ENCODE data around the gene DARS1. TPM values are rescaled to one million over a fixed set of nuclear protein-coding genes. Genes with fewer than 3 reads are reported as not detected.

DARS1 gene
- total RNA-seq, 1 experiment from 2014 or later, result 63.0 TPM

- H2AFZ ChIP-seq, result no peak overlapping the region
- H3K9me3 ChIP-seq (ENCODE audit: insufficient read depth, low read depth), result no peaks in the 10 kb centered on the region
- no TSS peak for BruUV-seq (replicated peaks)
- H3K27ac ChIP-seq, result no peak overlapping the region
- POLR2A ChIA-PET (ENCODE audit: unreplicated experiment), result no interaction called here
- no peak overlapping the region for H3K4me2 ChIP-seq
- no peak for DNase-seq
- intact Hi-C loops (cut with micrococcal nuclease; ENCODE audit: unreplicated experiment), result loop anchor here (10.0 kb wide), 1 partner anchor 71 kb away; the partner anchor contains the start of gene MCM6
- CTCF ChIA-PET, result no interaction called here
- H3K27me3 ChIP-seq (ENCODE audit: insufficient read depth, low read depth), result no peaks in the 10 kb centered on the region
- TF ChIP-seq CTCF (conservative IDR thresholded peaks at IDR 0.05) (no peak), EZH2 (IDR thresholded peaks at IDR 0.05; ENCODE audit: low read depth) (no peak)
- peaks cover 28% of the 10 kb centered on the region for H3K36me3 ChIP-seq (ENCODE audit: low read depth)
- H3K9me2 ChIP-seq (ENCODE audit: insufficient read depth), result no peaks in the 10 kb centered on the region
- peaks cover 38% of the 10 kb centered on the region for H3K4me1 ChIP-seq (replicated peaks; ENCODE audit: insufficient read depth)
- H3K4me3 ChIP-seq, result no peak overlapping the region
- H4K20me1 ChIP-seq (ENCODE audit: insufficient read depth), result no peaks in the 10 kb centered on the region
- peaks cover 31% of the 10 kb centered on the region for H3F3A ChIP-seq (ENCODE audit: insufficient read depth, low read depth)
- peaks cover 57% of the 10 kb centered on the region for H3K79me2 ChIP-seq (ENCODE audit: low read depth)
Measured at GRCh38 chr2:135945526-135945925, 39.9 kb downstream of the DARS1 start.

DNA sequence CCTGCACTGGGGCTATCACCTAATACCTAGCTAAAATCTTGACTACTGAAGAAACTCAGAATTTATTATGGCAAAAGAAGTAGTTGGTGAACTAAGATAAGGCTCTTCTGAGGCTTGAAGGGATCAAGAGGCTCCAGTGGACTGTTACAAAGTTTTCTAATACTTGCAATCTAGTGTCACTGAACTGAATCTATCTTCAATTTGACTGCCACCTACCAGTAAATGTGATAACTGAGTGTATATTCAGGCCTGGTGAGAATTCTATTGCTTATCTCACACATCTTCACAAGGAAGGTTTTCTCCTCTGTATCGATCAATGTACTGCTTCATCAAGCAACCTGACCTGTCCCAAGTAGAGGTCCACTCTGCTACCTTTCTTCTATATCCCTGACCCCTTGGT, 40.8 kb downstream of the DARS1 start:
- Histone ChIP-seq H3K9me3 (ENCODE audit: insufficient read depth, low read depth) (no peaks in the 10 kb centered on the region), H3K4me3 (no peak overlapping the region), H3K4me2 (no peak overlapping the region), H3F3A (ENCODE audit: insufficient read depth, low read depth) (peaks cover 25% of the 10 kb centered on the region), H3K27me3 (ENCODE audit: insufficient read depth, low read depth) (no peaks in the 10 kb centered on the region), H3K79me2 (ENCODE audit: low read depth) (peaks cover 49% of the 10 kb centered on the region), H3K36me3 (ENCODE audit: low read depth) (peaks cover 28% of the 10 kb centered on the region), H2AFZ (no peak overlapping the region), H3K4me1 (replicated peaks; ENCODE audit: insufficient read depth) (peaks cover 29% of the 10 kb centered on the region), H4K20me1 (ENCODE audit: insufficient read depth) (no peaks in the 10 kb centered on the region), H3K27ac (no peak overlapping the region), H3K9me2 (ENCODE audit: insufficient read depth) (no peaks in the 10 kb centered on the region)
- DNase-seq, result no peak
- TF ChIP-seq EZH2 (IDR thresholded peaks at IDR 0.05; ENCODE audit: low read depth) (no peak), CTCF (conservative IDR thresholded peaks at IDR 0.05) (no peak)
- CTCF ChIA-PET, result no interaction called here
- no TSS peak for BruUV-seq (replicated peaks)
- intact Hi-C loops (cut with micrococcal nuclease; ENCODE audit: unreplicated experiment), result loop anchor here (10.0 kb wide), 1 partner anchor 70 kb away; the partner anchor contains the start of gene MCM6
- POLR2A ChIA-PET (ENCODE audit: unreplicated experiment), result no interaction called here

DNA sequence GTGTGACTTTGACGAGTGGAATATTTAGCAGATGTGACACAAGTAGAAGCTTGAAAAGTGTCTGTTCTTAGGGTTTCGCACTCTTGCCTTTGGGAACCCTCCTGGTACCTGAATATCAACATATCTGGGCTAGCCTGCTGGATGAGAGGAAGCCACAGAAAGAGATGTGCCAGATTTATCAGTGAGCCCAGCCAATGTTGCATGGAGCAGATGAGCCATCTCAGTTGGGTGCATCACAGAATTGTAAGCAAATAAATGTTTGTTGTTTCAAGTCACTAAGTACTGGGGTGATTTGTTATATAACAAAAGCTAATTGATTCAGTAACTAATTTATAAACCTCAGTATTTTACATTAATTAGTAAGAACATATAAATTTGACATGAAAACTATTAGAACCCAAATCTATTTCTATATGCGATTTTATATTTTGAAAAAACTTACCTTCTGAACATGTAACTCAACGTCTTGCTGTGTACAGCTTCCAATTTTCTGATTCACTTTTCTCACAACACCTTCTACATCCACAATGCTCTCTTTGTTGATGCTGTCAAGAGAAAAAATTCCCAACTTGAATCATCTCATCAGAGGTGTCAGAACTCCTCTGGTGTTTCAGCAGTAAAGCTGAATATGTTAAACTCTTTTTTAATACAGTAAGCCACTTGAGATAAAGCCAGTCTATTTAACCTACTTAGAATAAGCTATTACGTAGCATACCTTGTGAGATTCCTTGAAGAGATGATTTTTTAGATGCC, 42.3 kb downstream of the DARS1 start:
- Histone ChIP-seq H3K9me2 (ENCODE audit: insufficient read depth) (no peaks in the 10 kb centered on the region), H3K9me3 (ENCODE audit: insufficient read depth, low read depth) (no peaks in the 10 kb centered on the region), H3K4me1 (replicated peaks; ENCODE audit: insufficient read depth) (peaks cover 18% of the 10 kb centered on the region), H3K79me2 (ENCODE audit: low read depth) (peaks cover 48% of the 10 kb centered on the region), H3K4me2 (no peak overlapping the region), H3F3A (ENCODE audit: insufficient read depth, low read depth) (peaks cover 15% of the 10 kb centered on the region), H3K4me3 (no peak overlapping the region), H4K20me1 (ENCODE audit: insufficient read depth) (no peaks in the 10 kb centered on the region), H2AFZ (no peak overlapping the region), H3K36me3 (ENCODE audit: low read depth) (peaks cover 28% of the 10 kb centered on the region), H3K27me3 (ENCODE audit: insufficient read depth, low read depth) (no peaks in the 10 kb centered on the region), H3K27ac (no peak overlapping the region)
- ChIA-PET POLR2A (ENCODE audit: unreplicated experiment) (no interaction called here), CTCF (no interaction called here)
- intact Hi-C loops (cut with micrococcal nuclease; ENCODE audit: unreplicated experiment), result loop anchor here (10.0 kb wide), 1 partner anchor 68 kb away; the partner anchor contains the start of gene MCM6
- BruUV-seq (replicated peaks), result no TSS peak
- TF ChIP-seq EZH2 (IDR thresholded peaks at IDR 0.05; ENCODE audit: low read depth) (no peak), CTCF (conservative IDR thresholded peaks at IDR 0.05) (no peak)
- DNase-seq, result no peak

Data from PC-9 (cell line).